DOHH2 (cell line): ENCODE measurements around the gene SLC7A4.

Experiments used
- H3F3A ChIP-seq: fragments of 200-600 bp; sonication (generic), shearing (Covaris generic); 2 replicates; pipeline ENCODE4 v1.6.0; 2016; ENCODE audit warnings: antibody characterized with exemption, mild to moderate bottlenecking; ENCODE audit not compliant: control insufficient read depth, insufficient read depth
- H3K27ac ChIP-seq: fragments of 200-600 bp; sonication (generic); 2 replicates; pipeline ENCODE4 v1.5.1; 2014; ENCODE audit warnings: low read depth, mild to moderate bottlenecking, low read length, moderate library complexity
- H3K27me3 ChIP-seq: fragments of 200-600 bp; sonication (generic); 2 replicates; pipeline ENCODE4 v1.6.1; 2014; ENCODE audit warnings: mild to moderate bottlenecking, low read length, mixed read lengths; ENCODE audit not compliant: control insufficient read depth
- H3K36me3 ChIP-seq: fragments of 200-600 bp; sonication (generic); 2 replicates; pipeline ENCODE4 v1.6.1; 2014; ENCODE audit warnings: mild to moderate bottlenecking, low read length, moderate library complexity, mixed read lengths; ENCODE audit not compliant: control insufficient read depth
- H3K4me1 ChIP-seq: fragments of 200-600 bp; sonication (generic); 2 replicates; pipeline ENCODE4 v1.6.1; 2014; ENCODE audit warnings: mild to moderate bottlenecking, low read length, mixed read lengths; ENCODE audit not compliant: control insufficient read depth
- H3K4me2 ChIP-seq: fragments of 200-600 bp; sonication (generic); 2 replicates; pipeline ENCODE4 v1.6.0; 2014; ENCODE audit warnings: mild to moderate bottlenecking, low read length, moderate library complexity
- H3K4me3 ChIP-seq: fragments of 200-600 bp; sonication (generic); 2 replicates; pipeline ENCODE4 v1.5.1; 2014; ENCODE audit warnings: mild to moderate bottlenecking, low read length, mixed read lengths
- H3K79me2 ChIP-seq: fragments of 200-600 bp; sonication (generic); 2 replicates; pipeline ENCODE4 v1.6.1; 2014; ENCODE audit warnings: mild to moderate bottlenecking, low read length, mixed read lengths; ENCODE audit not compliant: control insufficient read depth
- H3K9me2 ChIP-seq: fragments of 200-600 bp; sonication (generic); replicated peaks from 2 replicates; pipeline ENCODE4 v1.6.1; 2014; ENCODE audit warnings: mild to moderate bottlenecking, low read length, mixed read lengths; ENCODE audit not compliant: control insufficient read depth
- H3K9me3 ChIP-seq: fragments of 200-600 bp; sonication (generic); 2 replicates; pipeline ENCODE4 v1.6.1; 2014; ENCODE audit warnings: antibody characterized with exemption, low read length, mixed read lengths; ENCODE audit not compliant: control insufficient read depth, insufficient read depth
- H4K20me1 ChIP-seq: fragments of 200-600 bp; sonication (generic); 2 replicates; pipeline ENCODE4 v1.6.0; 2014; ENCODE audit warnings: low read depth, mild to moderate bottlenecking, antibody characterized with exemption, low read length, moderate library complexity; ENCODE audit not compliant: control insufficient read depth, insufficient read depth
- EZH2phosphoT487 ChIP-seq: fragments of 200-600 bp; sonication (generic); IDR thresholded peaks from 2 replicates; pipeline ENCODE4 v1.6.1; 2017; ENCODE audit warnings: borderline replicate concordance, mild to moderate bottlenecking, antibody characterized with exemption, low read length, moderate library complexity, mixed read lengths
- TF ChIP-seq, protein P1 (sequence below): fragments of 200-600 bp; sonication (generic); IDR thresholded peaks from one replicate; pipeline ENCODE4 v1.5.1; 2014; ENCODE audit warnings: antibody characterized with exemption, mild to moderate bottlenecking, low read depth, low read length; ENCODE audit not compliant: poor library complexity, severe bottlenecking

Gene SLC7A4

DNA sequence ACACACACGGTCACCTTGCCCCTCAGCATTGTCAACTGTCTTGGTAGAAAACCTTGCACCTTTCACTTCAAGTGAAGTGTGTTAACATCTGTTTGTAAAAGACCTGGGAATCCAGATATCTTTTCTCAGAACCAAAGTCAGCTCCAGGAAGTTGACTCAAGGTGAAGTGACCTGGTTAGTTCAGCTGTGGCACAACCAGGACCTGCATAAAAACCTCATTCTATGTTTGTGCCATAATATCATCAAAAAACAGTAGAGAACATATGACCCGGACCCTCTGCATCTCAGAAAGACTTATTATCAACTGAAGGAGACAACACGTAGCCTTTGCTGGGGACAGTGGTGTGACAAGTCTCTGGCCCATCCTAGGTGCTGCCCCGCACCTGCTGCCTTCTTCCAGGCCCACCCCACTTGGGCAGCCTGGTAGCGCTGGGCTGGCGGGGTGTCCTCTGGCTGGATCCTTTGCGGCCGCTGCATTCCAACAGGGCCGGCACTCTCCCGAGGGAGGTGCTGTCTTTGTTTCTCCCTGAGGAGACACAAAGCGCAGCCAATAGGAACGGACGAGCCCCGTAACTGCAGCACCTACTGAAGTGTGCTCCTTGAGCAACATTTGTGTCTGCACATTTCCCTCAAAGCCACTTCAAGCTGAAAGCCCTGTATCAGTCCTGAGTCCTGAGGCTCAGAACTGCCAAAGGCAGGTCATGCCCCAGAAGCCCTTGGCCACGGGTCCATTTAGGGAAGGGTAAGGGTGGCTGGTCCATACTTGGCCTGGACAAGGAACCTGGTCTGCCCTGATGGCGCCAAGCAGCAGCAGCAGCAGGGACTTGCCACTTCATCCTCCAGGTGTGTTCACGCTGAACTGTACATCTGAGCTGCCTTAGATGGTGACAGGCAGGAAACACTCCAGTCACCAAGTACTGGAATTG lies 38.6 kb upstream of the SLC7A4 start:
- Histone ChIP-seq H3K4me2 (no peak overlapping the region), H3K9me3 (no peaks in the 10 kb centered on the region), H3K79me2 (no peaks in the 10 kb centered on the region), H3K4me3 (no peak overlapping the region), H3K27ac (no peak overlapping the region), H3K36me3 (no peaks in the 10 kb centered on the region), H3K27me3 (no peaks in the 10 kb centered on the region), H3F3A (no peaks in the 10 kb centered on the region), H3K4me1 (no peaks in the 10 kb centered on the region), H4K20me1 (no peaks in the 10 kb centered on the region), H3K9me2 (no peaks in the 10 kb centered on the region)
- TF ChIP-seq, protein P1, sequence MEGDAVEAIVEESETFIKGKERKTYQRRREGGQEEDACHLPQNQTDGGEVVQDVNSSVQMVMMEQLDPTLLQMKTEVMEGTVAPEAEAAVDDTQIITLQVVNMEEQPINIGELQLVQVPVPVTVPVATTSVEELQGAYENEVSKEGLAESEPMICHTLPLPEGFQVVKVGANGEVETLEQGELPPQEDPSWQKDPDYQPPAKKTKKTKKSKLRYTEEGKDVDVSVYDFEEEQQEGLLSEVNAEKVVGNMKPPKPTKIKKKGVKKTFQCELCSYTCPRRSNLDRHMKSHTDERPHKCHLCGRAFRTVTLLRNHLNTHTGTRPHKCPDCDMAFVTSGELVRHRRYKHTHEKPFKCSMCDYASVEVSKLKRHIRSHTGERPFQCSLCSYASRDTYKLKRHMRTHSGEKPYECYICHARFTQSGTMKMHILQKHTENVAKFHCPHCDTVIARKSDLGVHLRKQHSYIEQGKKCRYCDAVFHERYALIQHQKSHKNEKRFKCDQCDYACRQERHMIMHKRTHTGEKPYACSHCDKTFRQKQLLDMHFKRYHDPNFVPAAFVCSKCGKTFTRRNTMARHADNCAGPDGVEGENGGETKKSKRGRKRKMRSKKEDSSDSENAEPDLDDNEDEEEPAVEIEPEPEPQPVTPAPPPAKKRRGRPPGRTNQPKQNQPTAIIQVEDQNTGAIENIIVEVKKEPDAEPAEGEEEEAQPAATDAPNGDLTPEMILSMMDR = no peak
- no peak for TF ChIP-seq EZH2phosphoT487

DNA sequence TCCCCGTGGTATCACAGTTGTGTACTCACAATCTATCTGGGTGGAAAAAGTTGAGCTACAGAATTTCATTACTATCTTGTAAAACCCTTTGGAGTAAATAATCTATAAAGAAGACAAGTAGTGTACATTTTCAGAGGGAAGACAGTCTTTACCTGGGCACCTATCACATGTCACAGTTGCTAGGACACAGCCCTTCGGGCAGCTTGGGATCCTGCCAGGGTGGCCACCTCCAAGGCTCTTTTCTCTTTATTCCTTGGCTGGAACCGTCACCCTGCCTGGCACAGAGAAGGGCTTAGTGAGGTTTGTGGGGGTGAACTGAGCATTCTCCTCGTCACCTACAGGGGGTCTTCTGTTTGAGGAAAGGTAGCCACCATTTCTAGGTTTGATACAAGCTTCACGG lies 37.0 kb upstream of the SLC7A4 start:
- TF ChIP-seq EZH2phosphoT487 = no peak
- TF ChIP-seq, protein P1 = no peak
- Histone ChIP-seq H4K20me1 (no peaks in the 10 kb centered on the region), H3K4me3 (no peak overlapping the region), H3K36me3 (no peaks in the 10 kb centered on the region), H3K79me2 (no peaks in the 10 kb centered on the region), H3K4me2 (no peak overlapping the region), H3K4me1 (no peaks in the 10 kb centered on the region), H3K9me2 (no peaks in the 10 kb centered on the region), H3K27me3 (peaks cover 8% of the 10 kb centered on the region), H3F3A (no peaks in the 10 kb centered on the region), H3K27ac (no peak overlapping the region), H3K9me3 (no peaks in the 10 kb centered on the region)

DNA sequence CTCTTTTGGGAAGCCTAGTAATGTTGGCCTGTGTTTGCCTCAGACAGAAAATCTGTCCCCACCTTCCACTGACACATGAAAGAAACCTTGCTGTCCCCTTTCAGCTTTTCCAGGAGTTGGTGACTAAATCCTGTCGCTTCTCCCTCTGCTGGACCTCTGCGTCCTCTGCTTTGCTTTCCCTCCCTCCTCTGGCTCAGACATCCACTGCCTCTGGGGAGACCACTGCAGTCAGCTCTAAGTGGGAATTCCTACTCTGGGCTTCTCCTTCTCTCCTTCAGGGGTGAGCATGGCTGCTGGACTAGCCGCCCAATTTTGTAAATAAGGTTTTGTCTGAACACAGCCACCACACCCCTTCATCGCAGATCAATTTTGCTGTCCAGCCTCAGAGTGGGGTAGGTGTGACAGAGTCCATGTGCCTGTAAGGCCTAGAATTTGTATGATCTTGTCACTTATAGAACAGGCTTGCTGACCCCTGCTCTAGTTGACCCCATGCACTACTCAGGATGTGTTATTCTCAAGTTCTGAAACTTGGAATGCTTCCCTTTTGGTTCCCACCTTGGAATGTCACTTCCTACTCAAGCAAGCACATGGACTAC lies 36.4 kb upstream of the SLC7A4 start:
- Histone ChIP-seq H3K27me3 (peaks cover 8% of the 10 kb centered on the region), H4K20me1 (no peaks in the 10 kb centered on the region), H3K36me3 (no peaks in the 10 kb centered on the region), H3K9me2 (no peaks in the 10 kb centered on the region), H3K79me2 (no peaks in the 10 kb centered on the region), H3K27ac (no peak overlapping the region), H3F3A (no peaks in the 10 kb centered on the region), H3K4me1 (no peaks in the 10 kb centered on the region), H3K9me3 (no peaks in the 10 kb centered on the region), H3K4me2 (no peak overlapping the region), H3K4me3 (no peak overlapping the region)
- TF ChIP-seq, protein P1 = no peak
- TF ChIP-seq EZH2phosphoT487 = no peak
